OCI-LY3 (cell line): ENCODE results near the gene SFI1.

Experiments used
- EZH2phosphoT487 ChIP-seq: fragments of 200-600 bp; shearing (Covaris generic); IDR thresholded peaks from 2 replicates; pipeline ENCODE4 v1.6.1; 2018; ENCODE audit warnings: antibody characterized with exemption, mixed run types, low read depth
- TF ChIP-seq, protein P1 (sequence below): fragments of 200-600, 300-600 bp; sonication (generic); IDR thresholded peaks from 2 replicates; pipeline ENCODE4 v1.5.1; 2014; ENCODE audit warnings: antibody characterized with exemption, low read length, low read depth

DNA sequence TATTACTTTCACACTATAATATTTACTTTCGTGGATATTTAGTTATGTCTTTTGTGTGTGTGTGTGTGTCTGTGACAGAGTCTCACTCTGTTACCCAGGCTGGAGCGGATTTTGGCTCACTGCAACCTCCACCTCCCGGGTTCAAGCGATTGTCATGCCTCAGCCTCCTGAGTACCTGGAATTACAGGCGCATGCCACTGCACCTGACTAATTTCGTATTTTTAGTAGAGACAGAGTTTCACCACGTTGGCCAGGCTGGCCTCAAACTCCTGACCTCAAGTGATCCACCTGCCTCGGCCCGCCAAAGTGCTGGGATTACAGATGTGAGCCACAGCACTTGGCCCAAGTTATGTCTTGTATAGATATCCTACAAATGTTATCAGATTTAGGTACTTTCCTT lies 155.8 kb downstream of the SFI1 start:
- TF ChIP-seq, protein P1, sequence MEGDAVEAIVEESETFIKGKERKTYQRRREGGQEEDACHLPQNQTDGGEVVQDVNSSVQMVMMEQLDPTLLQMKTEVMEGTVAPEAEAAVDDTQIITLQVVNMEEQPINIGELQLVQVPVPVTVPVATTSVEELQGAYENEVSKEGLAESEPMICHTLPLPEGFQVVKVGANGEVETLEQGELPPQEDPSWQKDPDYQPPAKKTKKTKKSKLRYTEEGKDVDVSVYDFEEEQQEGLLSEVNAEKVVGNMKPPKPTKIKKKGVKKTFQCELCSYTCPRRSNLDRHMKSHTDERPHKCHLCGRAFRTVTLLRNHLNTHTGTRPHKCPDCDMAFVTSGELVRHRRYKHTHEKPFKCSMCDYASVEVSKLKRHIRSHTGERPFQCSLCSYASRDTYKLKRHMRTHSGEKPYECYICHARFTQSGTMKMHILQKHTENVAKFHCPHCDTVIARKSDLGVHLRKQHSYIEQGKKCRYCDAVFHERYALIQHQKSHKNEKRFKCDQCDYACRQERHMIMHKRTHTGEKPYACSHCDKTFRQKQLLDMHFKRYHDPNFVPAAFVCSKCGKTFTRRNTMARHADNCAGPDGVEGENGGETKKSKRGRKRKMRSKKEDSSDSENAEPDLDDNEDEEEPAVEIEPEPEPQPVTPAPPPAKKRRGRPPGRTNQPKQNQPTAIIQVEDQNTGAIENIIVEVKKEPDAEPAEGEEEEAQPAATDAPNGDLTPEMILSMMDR = no peak
- no peak for TF ChIP-seq EZH2phosphoT487
